K562 (cell line): ENCODE data around the gene MYO1B. TPM values are rescaled to one million over a fixed set of nuclear protein-coding genes. Genes with fewer than 3 reads are reported as not detected.

Experiments used
- ARID1B ChIP-seq: fragments of 450-650 bp; IDR thresholded peaks from 2 replicates; pipeline ENCODE4 v1.6.1; 2016; ENCODE audit warnings: antibody characterized with exemption, mild to moderate bottlenecking, inconsistent platforms
- ETV1 ChIP-seq: fragments of 450-650 bp; conservative IDR thresholded peaks from 2 replicates; pipeline ENCODE4 v1.6.1; 2016; ENCODE audit warnings: missing genetic modification characterization, control low read depth, low read depth, missing compliant biosample characterization
- IFI16 ChIP-seq: fragments of 250-450 bp; sonication (Bioruptor Pico); IDR thresholded peaks from 2 replicates; pipeline ENCODE4 v2.1.2; 2022; ENCODE audit warnings: mild to moderate bottlenecking, inconsistent platforms
- JUND ChIP-seq, 2 experiments: IDR thresholded peaks; 2 replicates in 1 of 2; 3 replicates in 1 of 2; pipeline ENCODE4 v1.6.1; 2011; ENCODE audit warnings: borderline replicate concordance in 2 of 2, low read depth in 2 of 2, low read length in 2 of 2, improper control_type of control experiment in 1 of 2, missing biosample characterization in 1 of 2, missing genetic modification characterization in 1 of 2, missing genetic modification reagents in 1 of 2
- PHB2 ChIP-seq: fragments of 450-650 bp; IDR thresholded peaks from 2 replicates; pipeline ENCODE4 v1.6.1; 2017; ENCODE audit warnings: low read depth
- ZFP1 ChIP-seq: fragments of 450-650 bp; formaldehyde crosslinking; IDR thresholded peaks from 2 replicates; pipeline ENCODE4 v1.4.0; 2020; ENCODE audit warnings: mild to moderate bottlenecking, mixed read lengths
- ZNF780A ChIP-seq: fragments of 250-450 bp; sonication (Bioruptor Pico); IDR thresholded peaks from 2 replicates; pipeline ENCODE4 v1.5.0; 2021; ENCODE audit warnings: mild to moderate bottlenecking
- polyA plus RNA-seq, 8 experiments: library from polyadenylated mRNA; depleted of rRNA in 4 of 8; stranded (reverse) in 5 of 8; unstranded in 3 of 8; fragments of >200 nt; fragmentation: Nextera tagmentation in 2 of 8; fragmentation: Illumina TruSeq in 1 of 8; extraction: Ambion mirVana in 2 of 8; extraction: Trizol in 1 of 8; gene quantifications; 2 replicates each; pipeline versions ENCODE4 v1.2.1 to v1.2.3, GENCODE V29; 2011 to 2014; ENCODE audit warnings: inconsistent platforms in 1 of 8, missing spikeins in 1 of 8
- total RNA-seq, 7 experiments: library from RNA; depleted of rRNA in 6 of 7; stranded (reverse); fragments of >200 nt in 6 of 7; fragmentation: Illumina TruSeq in 2 of 7; extraction: Trizol in 2 of 7; gene quantifications; 2 replicates each; pipeline versions ENCODE4 v1.2.1 to v1.2.3, GENCODE V29; 2011 to 2021; ENCODE audit warnings: low replicate concordance in 1 of 7
- TF ChIP-seq, protein P1 (sequence below): fragments of 450-650 bp; IDR thresholded peaks from 2 replicates; pipeline ENCODE4 v1.6.1; 2016; ENCODE audit warnings: mild to moderate bottlenecking, moderate library complexity
- TF ChIP-seq, protein P2 (sequence below): fragments of 450-650 bp; conservative IDR thresholded peaks from 2 replicates; pipeline ENCODE4 v1.6.1; 2016; ENCODE audit warnings: missing genetic modification characterization, low read depth, mild to moderate bottlenecking, control low read depth, missing compliant biosample characterization
- TF ChIP-seq, protein P3 (sequence below): fragments of 250-450 bp; sonication (Bioruptor Pico); IDR thresholded peaks from 2 replicates; pipeline ENCODE4 v1.5.0; 2020; ENCODE audit warnings: mild to moderate bottlenecking
- TF ChIP-seq, protein P4 (sequence below): fragments of 450-650 bp; IDR thresholded peaks from 2 replicates; pipeline ENCODE4 v1.6.1; 2016; ENCODE audit warnings: low read depth, mild to moderate bottlenecking, moderate library complexity

Gene MYO1B
- total and polyA plus RNA-seq, 9 of the 15 experiments (the other 6 are each of a cell fraction or from before 2014, with no cell fraction given), result 0.04 to 0.33 (median 0.20) TPM; not detected in 5

DNA sequence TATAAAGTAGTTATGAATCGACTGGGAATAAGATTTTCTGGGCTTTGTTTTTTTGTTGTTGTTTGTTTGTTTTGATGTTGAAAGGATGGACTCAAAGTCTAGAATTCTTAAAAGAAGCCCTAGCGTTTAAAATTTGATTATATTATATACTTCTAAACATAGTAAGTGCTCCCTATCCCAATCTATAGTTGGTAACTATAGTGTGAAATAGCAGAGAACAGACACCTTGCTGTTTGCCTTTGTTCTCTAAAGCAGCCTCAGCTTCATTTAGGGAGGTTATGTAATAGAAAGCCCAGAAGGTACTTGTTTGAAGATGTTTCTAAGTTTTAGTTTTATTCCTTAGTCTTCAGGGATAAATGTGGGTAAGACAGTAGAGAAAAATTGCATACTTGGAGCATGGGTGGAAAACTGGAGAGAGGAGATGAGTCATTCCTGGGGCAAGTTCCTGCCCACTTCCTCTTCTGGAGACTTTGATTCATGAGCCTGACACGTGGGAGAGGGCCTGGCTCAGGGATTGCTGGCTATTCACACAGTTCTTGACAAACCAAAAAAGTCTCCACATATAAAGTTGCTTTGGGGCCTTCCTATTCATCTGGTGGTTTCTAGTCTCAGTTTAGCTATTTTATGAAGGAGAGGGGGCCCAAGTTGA, 131.9 kb downstream of the MYO1B start (continued):
- TF ChIP-seq, protein P1, sequence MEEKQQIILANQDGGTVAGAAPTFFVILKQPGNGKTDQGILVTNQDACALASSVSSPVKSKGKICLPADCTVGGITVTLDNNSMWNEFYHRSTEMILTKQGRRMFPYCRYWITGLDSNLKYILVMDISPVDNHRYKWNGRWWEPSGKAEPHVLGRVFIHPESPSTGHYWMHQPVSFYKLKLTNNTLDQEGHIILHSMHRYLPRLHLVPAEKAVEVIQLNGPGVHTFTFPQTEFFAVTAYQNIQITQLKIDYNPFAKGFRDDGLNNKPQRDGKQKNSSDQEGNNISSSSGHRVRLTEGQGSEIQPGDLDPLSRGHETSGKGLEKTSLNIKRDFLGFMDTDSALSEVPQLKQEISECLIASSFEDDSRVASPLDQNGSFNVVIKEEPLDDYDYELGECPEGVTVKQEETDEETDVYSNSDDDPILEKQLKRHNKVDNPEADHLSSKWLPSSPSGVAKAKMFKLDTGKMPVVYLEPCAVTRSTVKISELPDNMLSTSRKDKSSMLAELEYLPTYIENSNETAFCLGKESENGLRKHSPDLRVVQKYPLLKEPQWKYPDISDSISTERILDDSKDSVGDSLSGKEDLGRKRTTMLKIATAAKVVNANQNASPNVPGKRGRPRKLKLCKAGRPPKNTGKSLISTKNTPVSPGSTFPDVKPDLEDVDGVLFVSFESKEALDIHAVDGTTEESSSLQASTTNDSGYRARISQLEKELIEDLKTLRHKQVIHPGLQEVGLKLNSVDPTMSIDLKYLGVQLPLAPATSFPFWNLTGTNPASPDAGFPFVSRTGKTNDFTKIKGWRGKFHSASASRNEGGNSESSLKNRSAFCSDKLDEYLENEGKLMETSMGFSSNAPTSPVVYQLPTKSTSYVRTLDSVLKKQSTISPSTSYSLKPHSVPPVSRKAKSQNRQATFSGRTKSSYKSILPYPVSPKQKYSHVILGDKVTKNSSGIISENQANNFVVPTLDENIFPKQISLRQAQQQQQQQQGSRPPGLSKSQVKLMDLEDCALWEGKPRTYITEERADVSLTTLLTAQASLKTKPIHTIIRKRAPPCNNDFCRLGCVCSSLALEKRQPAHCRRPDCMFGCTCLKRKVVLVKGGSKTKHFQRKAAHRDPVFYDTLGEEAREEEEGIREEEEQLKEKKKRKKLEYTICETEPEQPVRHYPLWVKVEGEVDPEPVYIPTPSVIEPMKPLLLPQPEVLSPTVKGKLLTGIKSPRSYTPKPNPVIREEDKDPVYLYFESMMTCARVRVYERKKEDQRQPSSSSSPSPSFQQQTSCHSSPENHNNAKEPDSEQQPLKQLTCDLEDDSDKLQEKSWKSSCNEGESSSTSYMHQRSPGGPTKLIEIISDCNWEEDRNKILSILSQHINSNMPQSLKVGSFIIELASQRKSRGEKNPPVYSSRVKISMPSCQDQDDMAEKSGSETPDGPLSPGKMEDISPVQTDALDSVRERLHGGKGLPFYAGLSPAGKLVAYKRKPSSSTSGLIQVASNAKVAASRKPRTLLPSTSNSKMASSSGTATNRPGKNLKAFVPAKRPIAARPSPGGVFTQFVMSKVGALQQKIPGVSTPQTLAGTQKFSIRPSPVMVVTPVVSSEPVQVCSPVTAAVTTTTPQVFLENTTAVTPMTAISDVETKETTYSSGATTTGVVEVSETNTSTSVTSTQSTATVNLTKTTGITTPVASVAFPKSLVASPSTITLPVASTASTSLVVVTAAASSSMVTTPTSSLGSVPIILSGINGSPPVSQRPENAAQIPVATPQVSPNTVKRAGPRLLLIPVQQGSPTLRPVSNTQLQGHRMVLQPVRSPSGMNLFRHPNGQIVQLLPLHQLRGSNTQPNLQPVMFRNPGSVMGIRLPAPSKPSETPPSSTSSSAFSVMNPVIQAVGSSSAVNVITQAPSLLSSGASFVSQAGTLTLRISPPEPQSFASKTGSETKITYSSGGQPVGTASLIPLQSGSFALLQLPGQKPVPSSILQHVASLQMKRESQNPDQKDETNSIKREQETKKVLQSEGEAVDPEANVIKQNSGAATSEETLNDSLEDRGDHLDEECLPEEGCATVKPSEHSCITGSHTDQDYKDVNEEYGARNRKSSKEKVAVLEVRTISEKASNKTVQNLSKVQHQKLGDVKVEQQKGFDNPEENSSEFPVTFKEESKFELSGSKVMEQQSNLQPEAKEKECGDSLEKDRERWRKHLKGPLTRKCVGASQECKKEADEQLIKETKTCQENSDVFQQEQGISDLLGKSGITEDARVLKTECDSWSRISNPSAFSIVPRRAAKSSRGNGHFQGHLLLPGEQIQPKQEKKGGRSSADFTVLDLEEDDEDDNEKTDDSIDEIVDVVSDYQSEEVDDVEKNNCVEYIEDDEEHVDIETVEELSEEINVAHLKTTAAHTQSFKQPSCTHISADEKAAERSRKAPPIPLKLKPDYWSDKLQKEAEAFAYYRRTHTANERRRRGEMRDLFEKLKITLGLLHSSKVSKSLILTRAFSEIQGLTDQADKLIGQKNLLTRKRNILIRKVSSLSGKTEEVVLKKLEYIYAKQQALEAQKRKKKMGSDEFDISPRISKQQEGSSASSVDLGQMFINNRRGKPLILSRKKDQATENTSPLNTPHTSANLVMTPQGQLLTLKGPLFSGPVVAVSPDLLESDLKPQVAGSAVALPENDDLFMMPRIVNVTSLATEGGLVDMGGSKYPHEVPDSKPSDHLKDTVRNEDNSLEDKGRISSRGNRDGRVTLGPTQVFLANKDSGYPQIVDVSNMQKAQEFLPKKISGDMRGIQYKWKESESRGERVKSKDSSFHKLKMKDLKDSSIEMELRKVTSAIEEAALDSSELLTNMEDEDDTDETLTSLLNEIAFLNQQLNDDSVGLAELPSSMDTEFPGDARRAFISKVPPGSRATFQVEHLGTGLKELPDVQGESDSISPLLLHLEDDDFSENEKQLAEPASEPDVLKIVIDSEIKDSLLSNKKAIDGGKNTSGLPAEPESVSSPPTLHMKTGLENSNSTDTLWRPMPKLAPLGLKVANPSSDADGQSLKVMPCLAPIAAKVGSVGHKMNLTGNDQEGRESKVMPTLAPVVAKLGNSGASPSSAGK, result peak; percentile 23; the same call in 1 of the 2 replicates
- TF ChIP-seq, protein P2, sequence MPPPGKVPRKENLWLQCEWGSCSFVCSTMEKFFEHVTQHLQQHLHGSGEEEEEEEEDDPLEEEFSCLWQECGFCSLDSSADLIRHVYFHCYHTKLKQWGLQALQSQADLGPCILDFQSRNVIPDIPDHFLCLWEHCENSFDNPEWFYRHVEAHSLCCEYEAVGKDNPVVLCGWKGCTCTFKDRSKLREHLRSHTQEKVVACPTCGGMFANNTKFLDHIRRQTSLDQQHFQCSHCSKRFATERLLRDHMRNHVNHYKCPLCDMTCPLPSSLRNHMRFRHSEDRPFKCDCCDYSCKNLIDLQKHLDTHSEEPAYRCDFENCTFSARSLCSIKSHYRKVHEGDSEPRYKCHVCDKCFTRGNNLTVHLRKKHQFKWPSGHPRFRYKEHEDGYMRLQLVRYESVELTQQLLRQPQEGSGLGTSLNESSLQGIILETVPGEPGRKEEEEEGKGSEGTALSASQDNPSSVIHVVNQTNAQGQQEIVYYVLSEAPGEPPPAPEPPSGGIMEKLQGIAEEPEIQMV (tag), result no peak
- TF ChIP-seq JUND (IDR thresholded peaks at IDR 0.05; ENCODE audit: borderline replicate concordance, low read depth, low read length) (peak; percentile 93), JUND (tag; IDR thresholded peaks at IDR 0.05; ENCODE audit: borderline replicate concordance, low read depth, low read length) (peak; percentile 92), IFI16 (CRISPR knock-in tag) (no peak), ETV1 (tag) (peak; percentile 67), ZNF780A (no peak), ARID1B (peak; percentile 49), PHB2 (no peak), ZFP1 (no peak)
- TF ChIP-seq, protein P3, sequence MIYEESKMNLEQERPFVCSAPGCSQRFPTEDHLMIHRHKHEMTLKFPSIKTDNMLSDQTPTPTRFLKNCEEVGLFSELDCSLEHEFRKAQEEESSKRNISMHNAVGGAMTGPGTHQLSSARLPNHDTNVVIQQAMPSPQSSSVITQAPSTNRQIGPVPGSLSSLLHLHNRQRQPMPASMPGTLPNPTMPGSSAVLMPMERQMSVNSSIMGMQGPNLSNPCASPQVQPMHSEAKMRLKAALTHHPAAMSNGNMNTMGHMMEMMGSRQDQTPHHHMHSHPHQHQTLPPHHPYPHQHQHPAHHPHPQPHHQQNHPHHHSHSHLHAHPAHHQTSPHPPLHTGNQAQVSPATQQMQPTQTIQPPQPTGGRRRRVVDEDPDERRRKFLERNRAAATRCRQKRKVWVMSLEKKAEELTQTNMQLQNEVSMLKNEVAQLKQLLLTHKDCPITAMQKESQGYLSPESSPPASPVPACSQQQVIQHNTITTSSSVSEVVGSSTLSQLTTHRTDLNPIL (CRISPR knock-in tag), result no peak
- TF ChIP-seq, protein P4, sequence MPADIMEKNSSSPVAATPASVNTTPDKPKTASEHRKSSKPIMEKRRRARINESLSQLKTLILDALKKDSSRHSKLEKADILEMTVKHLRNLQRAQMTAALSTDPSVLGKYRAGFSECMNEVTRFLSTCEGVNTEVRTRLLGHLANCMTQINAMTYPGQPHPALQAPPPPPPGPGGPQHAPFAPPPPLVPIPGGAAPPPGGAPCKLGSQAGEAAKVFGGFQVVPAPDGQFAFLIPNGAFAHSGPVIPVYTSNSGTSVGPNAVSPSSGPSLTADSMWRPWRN, result peak; percentile 43; the same call in 1 of the 2 replicates
